Fibroblast of peridontal ligament (primary cell): ENCODE measurements around the gene TBX15.

ENCODE experiments used
- DNase-seq: peaks from one replicate; pipeline ENCODE4 v3.0.0-alpha.2; 2010; ENCODE audit errors: extremely low read depth

The TBX15 gene

DNA sequence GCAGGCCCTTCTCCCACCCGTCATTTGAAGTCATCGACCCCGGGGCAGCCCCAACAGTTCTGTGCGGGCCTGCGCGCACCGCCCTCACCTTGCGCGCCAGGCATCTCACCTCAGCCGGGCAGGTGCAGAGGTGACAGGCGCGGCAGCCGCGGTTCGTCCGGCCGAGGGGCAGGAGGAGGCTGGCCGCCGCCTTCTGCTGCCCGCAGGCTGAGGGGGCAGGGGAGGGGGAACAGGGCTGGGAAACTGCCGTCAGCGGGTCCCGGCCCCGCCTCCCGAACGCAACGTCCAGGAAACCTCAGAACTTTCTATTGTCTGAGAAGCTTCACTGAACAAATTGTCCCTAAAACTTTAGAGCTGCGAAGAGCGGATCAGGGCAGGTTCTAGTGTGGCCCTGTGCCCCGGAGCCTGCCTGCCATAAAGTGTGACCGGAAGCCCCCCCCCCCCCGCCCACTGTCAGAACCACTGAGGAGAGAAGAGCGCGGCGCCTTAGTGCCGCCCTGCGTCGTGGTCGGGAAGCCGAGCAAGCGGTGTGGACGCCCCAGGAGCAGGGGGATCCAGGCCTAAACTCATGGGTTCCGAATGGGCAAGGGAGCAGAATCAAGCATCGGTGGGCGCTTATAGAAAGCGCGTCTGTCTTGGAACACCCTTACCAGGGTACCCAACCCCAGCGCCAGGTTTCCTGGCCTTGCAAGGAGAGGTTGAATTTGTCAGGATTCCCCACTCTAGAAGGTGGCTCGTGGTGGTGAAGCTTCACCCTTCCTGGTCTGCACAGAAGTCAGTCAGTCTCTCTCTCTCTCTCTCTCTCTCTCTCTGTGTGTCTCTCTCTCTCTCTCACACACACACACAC is 13.3 kb upstream of the TBX15 start:
- DNase-seq, result no peak

DNA sequence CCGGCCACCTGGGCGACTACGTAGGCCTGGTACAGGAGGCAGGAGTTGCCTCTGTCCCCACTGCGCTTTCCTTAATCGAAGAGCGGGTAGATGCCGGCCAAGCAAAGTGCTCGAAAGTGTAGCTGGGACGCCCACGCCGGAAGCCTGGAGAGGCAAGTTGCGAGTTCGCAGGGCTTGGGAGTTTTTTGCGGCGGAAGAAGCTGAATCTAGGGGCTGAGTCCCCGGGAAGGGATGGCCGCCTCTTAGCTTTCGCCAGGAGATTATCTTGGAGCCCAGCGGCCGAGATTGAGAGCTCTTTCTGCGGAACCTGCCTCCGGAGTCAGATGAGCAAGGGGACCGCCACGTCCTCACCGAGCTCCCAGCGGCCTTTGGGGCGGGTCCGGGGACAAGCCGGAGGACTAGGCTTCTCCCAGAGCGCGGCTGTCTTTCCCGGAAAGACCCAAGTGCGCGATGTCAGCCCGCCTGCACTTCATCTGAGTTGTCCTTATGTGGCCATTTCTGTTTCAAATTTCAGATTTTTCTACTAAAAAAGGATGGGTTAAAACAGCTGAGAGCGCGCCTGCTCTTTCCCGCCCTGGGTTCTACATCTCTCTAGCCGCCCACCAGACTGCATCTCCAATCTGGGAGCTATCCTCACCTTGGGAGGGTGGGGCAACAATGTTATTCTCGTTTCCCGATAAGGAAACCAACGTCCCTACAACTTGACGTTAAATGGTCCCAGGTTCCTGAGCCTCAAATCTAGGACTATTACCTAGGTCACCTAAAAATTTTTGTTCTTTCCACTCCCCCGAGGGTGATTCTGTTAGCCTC is 12.4 kb upstream of the TBX15 start:
- DNase-seq, result no peak

DNA sequence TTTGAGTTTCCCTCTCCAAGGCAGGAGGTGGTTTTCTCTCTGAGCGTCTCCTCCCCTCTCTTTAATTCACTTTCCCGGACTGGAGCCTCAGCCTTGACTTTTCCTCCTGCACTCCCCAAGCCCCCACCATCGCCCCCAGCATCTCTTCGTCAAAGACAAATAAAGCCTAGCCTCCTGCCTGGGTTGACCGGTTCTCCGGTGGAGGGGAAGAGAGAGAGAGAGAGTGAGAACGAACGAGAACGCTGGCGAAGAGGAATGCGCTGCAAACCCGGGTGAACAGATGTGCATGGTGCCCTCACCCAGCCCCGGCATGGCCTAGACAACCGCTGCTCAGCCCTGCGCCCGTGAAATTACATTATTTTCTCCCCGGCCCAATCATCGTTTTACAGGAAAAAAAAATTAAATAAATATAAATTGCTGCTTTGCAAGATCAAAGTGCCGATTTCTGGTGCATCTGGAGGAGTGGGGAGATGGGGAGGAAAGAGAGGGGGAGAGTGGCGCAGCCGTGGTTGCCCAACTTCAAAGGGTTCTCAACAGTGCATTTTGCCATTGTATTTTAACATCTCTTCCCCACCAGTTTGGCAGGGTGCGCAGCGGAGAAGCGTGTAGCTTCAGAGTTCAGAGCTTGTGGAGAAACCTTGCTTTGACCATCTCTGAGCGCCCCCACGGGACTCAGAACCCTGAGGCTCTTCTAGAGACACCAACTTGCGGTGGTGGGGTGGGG is 11.4 kb upstream of the TBX15 start:
- DNase-seq, result no peak

DNA sequence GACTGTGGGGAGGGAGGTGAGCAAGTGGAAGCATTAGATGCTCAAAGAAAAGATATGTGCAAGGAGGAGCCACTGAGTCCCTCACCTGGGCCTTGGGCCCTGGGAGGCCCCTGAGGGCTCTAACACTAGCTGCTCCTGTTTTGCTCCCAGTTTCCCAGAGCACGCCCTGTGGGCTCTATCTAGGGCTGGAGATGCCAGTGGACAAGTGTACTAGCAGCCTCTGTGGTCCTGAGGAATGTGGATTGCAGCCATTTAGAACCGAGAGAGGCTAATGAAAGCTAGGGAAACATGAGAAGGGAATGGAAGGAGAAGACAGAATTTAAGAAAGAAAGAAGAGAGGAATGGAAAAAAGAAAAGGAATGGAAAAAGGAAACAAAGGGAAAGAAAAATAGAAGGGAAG is 10.0 kb upstream of the TBX15 start:
- no peak for DNase-seq

DNA sequence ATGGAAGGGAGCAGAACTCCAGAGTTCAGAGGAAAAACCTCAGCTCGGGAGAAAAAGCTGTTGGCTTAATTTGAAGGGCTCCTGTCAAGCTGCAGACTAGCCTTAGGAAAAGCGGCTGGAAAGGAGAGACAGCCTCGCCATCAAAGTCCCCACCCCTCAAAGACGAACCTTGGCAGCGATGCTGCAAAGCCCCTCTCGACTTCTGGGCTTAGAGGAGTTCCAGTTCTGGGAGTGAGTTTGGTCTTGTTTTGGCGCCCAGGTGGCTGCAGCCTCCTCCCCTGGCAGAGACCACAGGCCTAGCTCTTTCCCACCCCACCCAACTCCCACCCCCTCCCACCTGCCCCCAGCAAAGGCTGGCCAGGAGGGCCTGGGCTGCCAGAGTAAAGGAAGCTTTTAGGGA is 9.1 kb upstream of the TBX15 start:
- no peak for DNase-seq

DNA sequence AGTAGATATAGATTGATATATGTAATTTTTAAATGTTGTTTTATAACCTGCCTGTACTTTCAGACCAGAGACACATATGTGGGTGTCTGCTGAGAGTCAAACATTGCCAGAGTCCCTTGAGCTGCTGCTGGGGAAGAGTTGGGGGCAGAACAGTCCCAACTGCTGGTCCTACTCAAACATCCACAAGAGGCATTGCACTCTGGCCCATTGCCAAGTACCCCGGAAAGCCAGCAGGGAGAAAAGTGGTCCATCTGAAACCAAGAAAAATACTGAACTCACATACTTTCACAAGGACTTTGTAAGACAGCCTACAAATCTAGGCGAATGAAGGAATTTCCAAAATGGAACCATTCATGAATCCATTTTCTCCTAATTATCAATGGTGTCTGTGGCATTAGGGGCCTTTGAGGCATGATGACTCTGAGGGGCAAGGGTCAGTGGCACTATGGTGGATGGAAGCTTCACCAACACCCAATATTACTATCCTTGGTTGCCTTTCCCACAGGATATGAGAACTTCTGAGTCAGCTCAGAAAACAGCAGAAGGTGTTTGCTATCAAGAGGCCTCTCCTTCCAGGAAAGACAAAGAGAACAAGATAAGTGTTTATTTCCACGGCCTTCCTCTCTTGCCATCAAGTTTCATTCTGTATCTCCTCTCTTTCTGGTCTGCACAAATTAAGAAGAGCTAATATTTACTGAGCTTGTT is 7.3 kb upstream of the TBX15 start:
- no peak for DNase-seq

DNA sequence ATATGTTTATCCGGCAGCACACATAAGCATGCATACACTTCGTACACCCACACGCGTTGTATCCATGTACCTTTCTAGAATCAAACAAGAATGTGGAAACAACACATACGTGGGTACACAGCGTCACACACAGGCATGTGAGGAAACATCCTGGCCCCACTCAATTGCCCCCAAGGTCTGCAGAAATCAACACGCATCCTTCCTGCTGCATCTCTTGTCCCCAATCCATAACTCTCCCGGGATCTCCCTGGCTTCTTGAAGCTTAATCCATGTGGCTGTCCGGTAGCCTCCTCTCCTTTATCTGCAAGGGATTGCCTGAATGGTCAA is 5.5 kb upstream of the TBX15 start:
- no peak for DNase-seq

DNA sequence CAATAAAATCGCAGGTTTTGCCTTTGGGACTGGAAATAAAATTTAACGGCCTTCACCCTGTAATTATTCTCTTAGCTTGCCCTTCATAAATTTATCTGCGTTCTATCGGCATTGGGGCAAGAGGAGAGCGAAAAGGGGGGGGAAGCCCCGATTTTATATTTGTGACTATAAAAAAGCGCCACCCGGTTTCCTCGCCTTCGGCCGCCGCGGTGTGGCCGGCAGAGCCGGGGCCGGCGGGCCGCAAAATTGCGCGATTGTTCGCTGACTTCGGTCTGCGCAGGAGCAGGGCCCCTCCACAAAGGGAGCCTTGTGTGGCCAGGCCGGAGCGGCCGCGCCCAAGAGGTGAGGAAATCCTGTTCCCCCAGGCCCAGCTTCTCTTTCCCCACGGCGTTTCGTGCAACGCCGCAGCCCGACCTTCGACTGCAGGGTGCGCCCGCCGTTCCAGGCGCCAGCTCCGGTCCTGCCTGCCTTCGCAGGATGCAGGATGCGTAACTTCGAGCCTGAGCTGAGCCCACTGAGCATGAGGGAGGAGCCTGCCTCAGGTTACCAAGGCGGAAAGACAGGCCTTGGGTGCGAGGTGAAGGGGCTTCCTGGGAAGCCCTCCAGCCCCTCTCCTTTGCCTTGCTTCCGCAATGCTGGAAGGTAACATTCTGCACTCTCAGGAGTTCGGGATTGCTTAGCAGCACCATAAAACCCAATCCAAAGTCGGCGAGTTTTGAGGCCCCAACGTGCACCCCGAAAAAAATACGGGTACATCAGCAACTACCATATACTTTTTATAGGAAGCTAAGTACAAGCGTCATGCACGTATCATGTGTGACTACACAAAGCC is 4.9 kb upstream of the TBX15 start:
- no peak for DNase-seq

DNA sequence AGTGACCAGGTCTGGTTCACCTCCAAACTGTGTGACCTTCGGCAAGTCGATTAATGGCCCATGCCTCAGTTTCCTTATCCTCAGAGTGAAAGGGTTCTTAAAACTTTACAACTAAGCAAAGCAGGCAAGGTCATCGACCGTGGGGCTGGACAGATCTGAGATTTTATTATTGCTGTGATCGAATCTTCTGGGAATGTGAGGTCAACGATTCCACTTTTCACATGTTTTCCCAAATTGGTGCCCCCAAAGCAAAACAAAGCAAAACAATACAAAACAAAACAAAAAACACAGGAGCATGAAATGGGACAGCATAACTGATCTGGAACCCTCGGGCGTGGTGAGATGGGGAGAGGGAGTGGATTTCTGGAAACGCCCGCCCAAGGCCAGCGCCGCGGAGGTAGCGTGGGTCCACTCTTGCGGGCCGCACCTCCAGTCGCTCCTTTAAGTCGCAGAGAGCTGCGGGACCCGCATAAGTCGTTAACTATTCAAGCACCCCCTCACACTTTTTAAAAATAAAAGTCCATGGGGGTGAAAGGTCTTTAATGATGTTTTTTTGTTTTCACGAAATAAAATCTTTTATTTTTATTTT is 4.2 kb upstream of the TBX15 start:
- no peak for DNase-seq

DNA sequence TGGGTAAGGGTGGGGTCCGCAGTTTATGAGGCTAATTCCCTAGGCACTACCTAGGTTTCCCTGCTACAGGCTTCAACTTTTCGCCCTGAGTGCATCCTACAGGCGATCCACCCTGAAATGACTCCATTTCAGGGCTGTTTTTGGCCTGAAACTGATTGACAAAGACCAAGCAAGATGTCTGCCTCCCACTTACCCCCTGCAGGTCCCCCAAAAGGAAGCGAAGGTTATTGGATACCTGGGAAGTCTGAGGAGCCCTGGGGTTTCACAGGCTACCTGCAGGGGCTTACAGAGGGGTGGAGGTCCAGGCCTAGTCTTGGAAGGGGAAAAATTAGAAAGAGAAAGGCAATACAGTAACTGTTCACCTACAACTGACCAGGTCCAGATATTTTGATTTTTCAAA is 3.3 kb upstream of the TBX15 start:
- DNase-seq, result no peak

DNA sequence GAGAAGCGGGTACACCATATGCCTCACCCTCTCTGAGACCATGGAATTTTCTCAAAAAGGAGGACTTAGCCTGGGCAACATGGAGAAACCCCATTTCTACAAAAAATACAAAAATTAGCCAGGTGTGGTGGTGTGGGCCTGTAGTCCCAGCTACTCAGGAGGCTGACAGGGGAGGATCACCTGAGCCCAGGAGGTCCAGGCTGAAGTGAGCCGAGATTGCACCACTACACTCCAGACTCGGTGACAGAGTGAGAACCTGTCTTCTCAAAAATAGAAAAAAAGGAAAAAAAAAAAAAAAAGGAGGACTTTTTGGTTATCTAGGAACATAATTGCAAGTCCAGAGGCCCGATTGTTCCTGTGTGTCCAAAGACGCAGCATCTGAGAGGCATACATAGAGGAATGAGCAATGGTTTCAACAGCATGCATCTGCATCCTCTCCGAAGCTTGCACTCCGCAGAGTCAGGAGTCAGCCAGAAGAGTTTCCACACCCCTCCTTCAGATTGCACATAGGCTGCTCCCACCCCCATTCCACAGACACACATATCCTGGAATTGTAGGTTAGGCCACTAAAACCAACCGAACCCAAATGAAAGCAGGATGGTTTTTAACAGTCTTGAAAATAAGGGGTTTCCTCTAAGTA is 2.5 kb upstream of the TBX15 start:
- no peak for DNase-seq

DNA sequence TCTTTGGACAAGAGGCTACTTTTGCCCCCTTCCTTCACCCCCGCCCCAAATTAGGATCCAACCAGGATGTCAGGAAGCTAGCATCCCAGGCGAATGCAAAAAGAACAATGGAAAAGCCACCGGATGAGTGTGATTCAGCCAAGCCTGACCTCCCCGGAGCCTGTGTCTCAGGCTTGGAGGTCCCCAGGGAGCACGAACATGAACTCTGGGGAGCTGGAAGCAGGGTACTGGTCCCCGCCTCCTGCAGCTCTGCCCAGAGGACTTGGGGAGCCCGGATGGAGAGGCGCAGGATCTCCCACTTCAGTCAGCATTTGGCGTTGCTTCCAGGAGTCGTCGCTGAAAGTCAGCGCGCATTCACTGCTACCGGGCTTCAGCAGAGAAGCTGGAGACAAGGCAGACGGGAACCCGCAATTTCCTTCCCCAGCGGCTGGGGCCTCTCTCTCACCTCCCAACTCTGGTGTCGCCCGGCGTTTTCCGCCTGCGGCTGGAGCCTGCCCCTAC is 1.8 kb upstream of the TBX15 start:
- no peak for DNase-seq

DNA sequence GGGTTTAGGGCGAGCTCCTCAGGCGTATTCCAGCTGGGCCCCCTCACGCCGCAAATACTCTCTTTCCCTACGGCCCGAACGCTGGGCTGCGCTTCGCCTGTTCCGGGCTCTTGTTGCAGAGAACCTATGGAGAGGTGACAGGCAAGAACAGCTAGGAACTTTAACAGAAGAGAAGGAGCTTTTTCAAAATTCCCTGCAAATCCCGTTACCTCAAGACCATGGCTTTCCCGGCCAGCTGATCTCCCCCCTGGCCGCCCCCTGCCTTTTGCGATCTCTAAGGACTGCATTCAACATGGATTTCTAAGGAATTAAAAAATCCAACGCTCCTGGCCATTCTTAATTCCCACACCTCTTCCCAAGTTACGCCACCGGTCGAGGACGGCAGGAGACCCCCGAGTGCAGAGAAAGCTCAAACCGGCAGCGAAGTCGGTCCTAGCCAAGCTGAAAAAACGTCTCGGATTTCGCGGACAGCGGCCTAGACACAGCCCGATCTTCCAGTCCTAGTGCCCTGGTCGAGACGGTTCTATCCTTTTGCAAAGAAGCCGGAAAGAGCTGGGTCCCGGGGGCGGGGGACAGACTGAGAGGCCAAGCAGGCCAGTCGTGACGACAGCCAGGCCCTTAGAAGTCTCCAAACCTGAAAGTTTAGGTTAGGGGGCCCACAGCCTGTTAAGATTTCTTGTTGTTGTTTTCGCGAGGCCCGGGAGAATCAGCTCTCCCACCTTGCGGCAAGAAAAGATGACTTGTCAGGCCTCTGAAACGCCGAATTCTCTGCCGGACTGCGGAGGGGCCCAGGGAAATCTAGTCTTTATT is 1.1 kb upstream of the TBX15 start:
- DNase-seq, result no peak

DNA sequence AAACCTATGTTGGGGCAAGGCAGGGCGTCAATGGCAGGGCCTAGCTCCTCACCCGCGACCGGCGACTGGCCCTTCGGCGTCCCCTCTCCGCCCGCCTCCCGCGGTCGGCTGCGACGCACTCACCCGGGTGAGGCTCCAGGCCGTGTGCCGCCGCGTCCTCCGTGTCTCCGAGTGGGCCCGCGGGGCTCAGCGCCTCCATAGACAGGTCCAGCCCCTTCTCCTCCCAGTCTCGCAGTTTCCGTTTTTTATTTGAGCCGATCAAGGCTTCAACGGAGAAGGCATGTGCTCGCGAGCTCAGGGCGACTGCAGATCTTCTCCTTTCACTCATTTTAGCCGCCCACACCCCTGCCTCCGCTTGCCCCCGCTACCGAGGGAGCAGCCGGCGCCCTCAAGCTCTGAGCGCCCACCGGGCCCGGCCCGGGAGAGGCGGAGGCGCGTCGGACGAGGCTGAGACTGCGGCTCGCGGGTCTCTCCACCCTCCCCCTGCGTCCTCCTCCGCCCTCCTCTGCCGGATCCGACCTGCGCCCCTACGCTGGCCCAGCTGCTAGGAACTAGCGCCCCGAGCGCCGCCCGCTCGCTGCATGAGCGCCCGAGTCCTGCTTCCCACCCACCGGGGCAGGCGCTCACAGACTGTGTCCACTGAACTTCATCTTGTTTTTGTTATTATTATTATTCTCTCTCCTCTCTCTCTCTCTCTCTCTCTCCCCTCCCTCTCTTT is 516 bp downstream of the TBX15 start:
- DNase-seq, result no peak

DNA sequence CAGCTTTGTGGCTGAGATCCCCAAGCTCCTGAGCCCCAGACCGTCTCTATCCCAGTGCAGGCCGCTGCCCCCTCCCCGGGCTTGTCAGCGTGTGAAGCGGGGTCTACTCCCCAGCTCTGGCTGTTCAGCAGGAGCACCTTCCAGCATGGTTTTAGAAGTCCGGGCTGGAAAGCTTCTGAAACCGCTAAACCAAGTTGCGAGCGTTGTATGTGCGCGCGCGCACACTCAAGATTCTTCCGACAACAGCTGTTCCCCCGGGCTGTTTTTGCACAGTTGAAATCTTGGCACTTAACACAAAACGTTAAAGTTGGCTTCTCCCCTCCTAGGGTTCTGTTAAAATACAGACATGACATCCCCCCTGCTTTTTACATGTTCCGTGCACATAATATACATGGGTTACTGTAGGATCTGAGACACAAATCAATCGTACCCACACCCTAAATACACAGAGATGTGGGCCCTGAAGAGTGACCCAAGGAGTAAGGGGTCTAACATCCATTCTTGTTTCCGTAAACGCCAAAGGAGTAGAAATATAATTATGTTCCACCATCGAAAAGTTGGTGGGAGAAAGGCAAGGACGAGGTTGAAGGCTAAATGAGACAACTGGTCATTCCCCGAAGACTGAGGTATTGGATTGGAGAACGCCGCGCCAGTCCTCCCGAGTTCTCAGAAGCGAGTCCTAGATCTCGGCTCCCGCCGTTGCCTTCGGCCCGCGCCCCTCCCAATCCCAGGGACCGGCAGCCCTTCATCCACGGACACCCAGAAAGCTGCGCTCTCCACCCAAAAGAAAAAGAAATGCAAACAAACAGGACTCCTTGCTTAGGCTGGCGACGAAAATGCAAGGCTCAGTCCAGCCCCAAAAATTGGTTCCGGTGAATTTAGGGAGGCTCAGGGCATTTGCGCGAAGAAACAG is 1.3 kb downstream of the TBX15 start:
- DNase-seq, result no peak

DNA sequence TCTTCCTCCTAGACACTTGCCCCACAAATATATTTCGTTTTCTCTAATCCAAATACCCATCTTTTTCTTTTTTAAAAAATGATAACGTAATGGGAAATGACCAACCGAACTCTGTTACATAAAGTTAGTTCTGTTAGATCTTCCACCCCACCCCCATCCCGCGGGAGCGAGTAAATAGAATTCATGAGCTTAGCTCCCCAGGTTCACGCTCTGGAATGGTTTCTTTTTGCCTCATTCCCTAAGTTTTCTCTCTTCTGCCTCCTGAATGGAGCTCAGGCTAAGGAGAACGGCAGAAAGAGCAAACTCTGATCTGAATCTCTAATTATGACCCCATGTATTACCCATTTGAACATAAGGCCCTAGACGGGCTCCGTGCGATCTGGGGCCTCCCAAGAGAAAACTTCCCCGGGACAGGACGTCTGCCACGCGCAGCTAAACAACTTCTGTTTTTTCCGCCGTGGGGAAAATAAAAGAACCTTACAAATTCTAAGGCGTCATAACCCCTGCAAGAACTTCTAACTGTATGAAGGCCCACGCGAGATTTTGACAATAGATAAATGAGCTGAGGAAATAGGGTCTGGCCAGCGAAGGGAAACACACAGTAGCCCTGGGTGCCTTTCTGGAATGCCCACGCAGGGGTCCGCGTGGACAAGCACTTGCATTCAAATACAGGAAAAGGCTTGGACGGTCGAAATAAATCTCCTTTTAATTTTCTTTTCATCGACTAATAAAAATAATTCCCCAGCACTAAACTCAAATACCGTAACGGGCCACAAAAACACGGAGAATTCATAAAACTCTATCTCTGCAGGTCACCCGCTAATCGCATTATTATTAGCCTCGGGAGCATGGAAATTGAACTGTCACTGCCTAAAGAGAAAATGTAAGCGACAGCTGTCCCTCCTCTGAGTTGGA is 2.2 kb downstream of the TBX15 start:
- DNase-seq, result no peak
